Head of caudate nucleus (tissue), 42 donors: ENCODE measurements around the gene SEL1L3.
A peak's percentile ranks its signal among the peaks of the same experiment; 100 is the strongest.

Experiments used
- DNase-seq, 42 donors: peaks; one replicate each; pipeline versions ENCODE4 v3.0.0 to v3.0.0-alpha.2; 2020 to 2021; ENCODE audit warnings: mixed read lengths in 7 of 42
- intact Hi-C: fragments of 100-400 bp; cut with DNase I; formaldehyde crosslinking; loops from one replicate; pipeline ENCODE4 v1.15.0; 2022

The SEL1L3 gene

GRCh38 chr4:25827897-25828296 lies 34.9 kb downstream of the SEL1L3 start:
- intact Hi-C loops: no loop called here
- DNase-seq: no peak

DNA sequence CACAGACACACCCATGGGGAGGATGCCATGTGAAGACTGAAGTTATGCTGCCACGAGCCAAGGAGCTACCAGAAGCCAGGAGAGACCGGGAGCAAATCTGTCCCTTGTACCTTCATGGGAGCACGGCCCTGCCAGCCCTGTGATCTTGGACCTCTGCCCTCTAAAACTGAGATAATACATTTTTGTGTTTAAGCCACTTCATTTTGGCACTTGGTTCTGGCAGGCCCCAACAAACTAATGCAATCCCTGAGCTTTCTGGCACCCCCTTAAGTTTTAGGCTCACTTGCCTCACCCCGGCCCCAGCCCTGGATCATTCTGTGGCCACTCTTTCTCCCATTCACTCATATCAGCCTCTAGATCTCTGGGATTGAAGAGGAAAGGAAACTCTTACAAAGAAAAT lies 35.4 kb downstream of the SEL1L3 start:
- intact Hi-C loops: no loop called here
- DNase-seq: no peak

DNA sequence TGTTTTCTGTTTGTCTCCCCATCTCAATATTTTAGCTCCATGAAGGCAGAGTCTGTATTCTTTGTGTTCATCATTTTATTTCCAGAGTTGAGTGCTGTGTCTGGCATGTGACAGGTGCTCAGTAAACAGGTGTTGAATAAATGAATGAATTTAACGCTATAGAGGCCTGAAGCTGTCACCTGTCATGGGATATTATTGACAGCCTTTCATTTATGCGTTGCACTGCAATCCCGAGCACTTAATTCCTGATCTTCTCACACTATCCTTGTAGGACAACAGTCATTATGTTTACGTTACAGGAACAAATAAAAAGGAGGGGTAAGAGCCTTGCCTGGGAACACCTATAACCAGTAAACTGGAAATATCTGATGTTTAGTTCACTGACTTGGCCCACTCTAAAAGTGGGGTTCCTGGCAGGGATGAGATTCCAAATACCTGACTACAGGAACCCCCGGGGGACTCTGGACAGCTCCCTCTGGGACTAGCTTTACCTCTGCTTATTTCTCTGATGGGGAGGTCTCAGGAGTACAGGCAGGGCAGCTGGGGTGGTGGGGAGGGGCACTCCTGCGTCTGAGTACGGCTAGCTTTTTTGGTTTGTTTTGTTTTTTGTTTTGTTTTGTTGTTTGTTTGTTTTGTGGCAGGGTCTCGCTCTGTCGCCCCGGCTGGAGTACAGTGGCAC lies 36.6 kb downstream of the SEL1L3 start:
- intact Hi-C loops: no loop called here
- no peak for DNase-seq

DNA sequence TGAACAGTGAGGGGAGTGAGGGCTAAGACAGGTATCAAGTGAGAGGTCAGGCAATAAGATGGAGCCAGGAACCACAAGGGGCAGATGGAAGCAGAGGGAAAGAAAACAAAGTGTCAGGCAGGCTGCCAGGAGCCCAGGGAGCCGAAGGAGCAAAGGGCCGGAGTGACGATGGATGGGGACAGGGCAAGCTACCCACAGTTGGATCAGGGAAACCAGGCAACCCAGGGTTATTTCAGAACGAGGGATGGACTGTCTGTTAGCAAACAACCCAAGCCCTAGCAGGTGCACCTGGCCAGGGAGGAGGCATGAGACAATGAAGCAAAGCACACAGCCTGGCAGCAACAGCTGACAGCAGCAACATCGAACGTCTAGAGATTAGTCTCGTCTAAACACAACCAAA lies 39.2 kb downstream of the SEL1L3 start:
- no peak for DNase-seq
- intact Hi-C loops: no loop called here

GRCh38 chr4:25821899-25822298 lies 40.9 kb downstream of the SEL1L3 start:
- no peak for DNase-seq
- intact Hi-C loops: no loop called here

DNA sequence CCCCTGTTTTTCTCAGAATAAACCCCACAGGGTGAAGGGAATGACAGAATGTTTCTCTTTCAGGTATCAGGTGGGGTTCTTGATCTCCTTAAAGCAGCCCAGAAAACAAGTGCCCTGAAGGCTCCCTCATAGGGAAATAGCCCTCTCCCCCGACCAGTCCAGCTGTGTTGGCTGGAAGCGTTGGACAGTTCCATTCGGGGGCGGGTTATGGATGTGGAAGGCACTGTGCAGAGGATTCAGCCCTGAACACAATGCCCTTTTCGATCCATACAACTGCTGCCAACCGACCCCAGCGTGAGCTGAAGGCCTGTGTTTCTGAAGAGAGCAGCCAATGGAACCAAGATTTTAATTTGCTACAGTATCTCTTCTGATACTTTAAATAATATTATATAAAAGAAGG lies 41.5 kb downstream of the SEL1L3 start:
- intact Hi-C loops: no loop called here
- peak in 10 of 42 donors; percentile 5 to 56 (median 24) for DNase-seq

- no peak for DNase-seq
- intact Hi-C loops: no loop called here
These were observed 43.9 kb downstream of the SEL1L3 start for GRCh38 chr4:25818876-25819275.

GRCh38 chr4:25818371-25818871 lies 44.4 kb downstream of the SEL1L3 start:
- DNase-seq: no peak

GRCh38 chr4:25817059-25817681 lies 45.6 kb downstream of the SEL1L3 start:
- DNase-seq: no peak
- intact Hi-C loops: no loop called here

More at GRCh38 chr4:25818371-25818871, 44.4 kb downstream of the SEL1L3 start:
- intact Hi-C loops: no loop called here

GRCh38 chr4:25816591-25817058 lies 46.2 kb downstream of the SEL1L3 start:
- intact Hi-C loops: no loop called here
- DNase-seq: no peak

GRCh38 chr4:25815586-25815985 lies 47.2 kb downstream of the SEL1L3 start:
- no peak for DNase-seq
- intact Hi-C loops: no loop called here

DNA sequence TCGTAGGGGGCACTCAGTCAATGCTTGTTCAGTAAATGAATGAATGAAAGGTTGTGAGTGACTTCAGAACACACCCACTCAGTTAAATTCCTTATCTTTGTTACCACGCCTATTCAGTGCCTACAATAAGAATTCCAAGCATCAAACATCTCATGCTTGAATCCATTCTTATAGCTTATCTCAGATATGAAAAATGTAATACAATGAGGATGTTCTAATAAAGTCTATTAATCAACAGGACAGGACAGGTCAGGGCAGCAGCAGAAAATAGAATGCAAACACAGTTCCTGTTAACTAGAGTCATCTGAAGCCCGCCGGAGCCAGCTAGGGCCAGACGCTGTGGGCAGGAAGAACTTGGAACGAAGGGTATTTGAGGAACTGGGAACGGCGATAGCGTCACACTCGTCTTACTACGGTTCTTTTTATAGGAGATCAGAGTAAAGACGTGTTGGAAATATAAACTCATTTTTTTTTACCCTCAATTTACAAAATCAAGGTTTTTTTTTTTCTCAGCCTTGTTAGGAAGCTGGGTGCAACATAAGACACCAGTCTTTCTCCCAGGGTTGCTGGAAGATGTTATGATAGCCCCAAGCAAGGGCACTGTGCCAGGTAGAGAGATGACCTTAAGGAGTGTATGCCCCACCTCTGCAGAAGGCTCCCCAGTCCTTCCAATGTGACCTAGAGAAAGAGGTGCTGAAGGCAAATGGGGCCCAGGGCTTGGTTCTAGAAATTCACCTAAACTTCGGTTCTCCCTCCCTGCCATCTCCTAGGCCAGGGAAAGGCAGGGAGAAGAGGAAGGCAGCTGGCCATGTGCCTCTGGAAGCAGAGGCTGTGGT lies 48.3 kb downstream of the SEL1L3 start:
- peak in 22 of 42 donors; percentile 16 to 59 (median 34) for DNase-seq

DNA sequence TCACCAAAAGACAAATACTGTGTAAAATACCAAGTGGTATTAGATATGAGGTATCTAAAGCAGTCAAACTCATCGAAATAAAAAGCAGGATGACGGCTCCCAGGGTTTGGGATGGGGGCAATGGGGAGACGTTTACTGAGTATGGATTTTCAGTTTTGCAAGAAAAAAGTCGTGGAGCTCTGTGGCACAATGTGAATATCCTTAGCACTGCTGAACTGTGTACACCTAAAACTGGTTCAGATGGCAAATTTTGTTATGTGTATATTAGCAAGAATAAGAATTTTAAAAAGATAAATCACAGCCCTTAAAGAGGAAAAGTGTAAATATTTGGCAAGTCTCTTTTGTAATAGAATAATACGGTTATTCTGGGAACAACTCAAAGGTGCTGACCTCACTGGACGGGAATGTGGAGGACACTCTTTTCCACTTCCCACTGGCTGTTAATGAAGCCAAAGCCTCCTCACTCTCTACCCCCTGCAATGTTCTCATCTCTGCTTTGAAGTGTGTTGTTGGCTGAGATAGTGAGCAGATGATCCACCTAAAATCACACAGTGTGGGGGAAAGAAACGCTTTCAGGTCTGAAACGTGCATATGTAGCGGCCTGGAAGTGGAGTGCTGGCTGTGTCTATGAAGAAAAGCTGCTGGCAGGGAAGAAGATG lies 49.2 kb downstream of the SEL1L3 start:
- intact Hi-C loops: no loop called here
- DNase-seq: no peak

More for the DNA sequence above, 48.3 kb downstream of the SEL1L3 start:
- intact Hi-C loops: no loop called here

GRCh38 chr4:25811841-25812240 lies 50.9 kb downstream of the SEL1L3 start:
- intact Hi-C loops: no loop called here
- no peak for DNase-seq

GRCh38 chr4:25811374-25811690 lies 51.5 kb downstream of the SEL1L3 start:
- intact Hi-C loops: no loop called here
- no peak for DNase-seq

DNA sequence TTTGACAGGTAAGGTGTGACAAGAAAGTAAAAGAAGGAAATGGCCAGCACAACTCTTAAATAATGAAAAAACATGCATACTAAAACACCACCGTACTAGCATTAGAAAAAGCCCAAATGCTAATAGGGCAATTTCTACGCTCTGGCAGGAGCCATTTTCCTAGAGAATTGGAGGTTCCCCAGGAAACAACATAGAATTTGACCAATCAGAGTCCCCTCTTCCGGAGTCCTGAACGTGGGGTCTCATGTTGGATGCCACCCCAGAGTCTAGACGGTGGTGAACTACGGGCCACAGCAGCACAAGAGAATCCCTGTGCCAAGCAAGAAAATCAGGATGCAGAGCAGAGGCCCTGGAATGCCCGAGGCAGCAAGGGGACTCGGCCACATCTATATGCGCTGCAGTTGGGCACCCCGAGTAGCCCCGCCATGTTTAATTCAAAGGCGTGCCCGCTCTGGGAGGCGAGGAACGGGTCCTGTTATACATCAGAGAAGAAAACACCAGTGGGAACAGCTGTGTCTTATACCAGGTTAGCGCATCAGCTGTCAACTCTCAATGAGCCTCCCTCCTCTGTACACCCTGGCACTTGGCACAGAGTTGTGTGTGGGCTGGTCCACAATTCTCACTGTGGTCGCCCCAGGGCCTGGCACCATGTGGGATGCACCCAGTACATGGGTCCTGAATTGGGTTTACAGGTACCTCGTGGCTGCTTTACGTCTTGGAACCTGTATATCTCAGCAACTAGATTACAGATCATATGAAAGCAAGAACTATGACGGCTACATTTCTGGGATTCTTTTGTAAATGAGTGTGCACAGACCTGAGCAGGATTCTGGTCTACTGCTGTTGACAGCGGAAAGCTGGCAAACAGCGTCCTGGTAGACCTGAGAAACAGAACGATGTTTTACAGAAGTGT lies 52.1 kb downstream of the SEL1L3 start:
- intact Hi-C loops: no loop called here

DNA sequence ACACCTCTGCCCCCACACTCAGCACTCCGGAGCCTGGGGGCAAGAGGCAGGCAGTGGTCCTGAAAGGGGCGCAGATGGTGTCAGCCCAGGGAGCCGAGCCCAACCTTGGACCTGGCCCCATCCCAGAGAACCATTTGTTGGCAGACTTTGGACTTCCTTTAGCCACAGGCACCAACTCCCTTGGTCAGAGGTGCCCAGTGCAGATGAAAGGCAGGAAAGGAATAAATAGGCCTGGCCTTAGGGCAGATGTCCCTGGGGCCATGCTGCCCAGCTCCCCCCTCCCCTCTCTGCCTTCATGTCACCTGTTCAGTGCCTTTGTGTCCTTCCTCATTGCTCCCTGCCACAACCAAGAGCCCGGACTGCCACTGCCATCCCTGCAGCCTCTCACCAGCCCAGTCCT lies 52.8 kb downstream of the SEL1L3 start:
- DNase-seq: peak in 1 of 42 donors; percentile 14
- intact Hi-C loops: no loop called here

More for the DNA sequence above, 52.1 kb downstream of the SEL1L3 start:
- DNase-seq: peak in 2 of 42 donors; percentile 8 to 15

GRCh38 chr4:25807102-25807728 lies 55.6 kb downstream of the SEL1L3 start:
- no peak for DNase-seq
- intact Hi-C loops: no loop called here
